Activated naive CD4-positive, alpha-beta T cell treated with anti-CD3 and anti-CD28 coated beads, Interleukin-2, amount 10 ng/mL, durations not matched to agents 7 days and 5 days (primary cell): ENCODE measurements around the gene PACRGL.

ENCODE experiments used
- CTCF ChIA-PET: fragments of 350-600 bp; sonication (Branson Sonifier 250); formaldehyde crosslinking; loops from one replicate; lab custom pipeline; 2021; ENCODE audit warnings: antibody characterized with exemption; lab: Charles Lee
- DNase-seq: peaks from one replicate; pipeline ENCODE4 v3.0.0-alpha.2; 2020
- H3K27ac Mint-ChIP-seq: one replicate; pipeline ENCODE4 v1.8.0; 2021; ENCODE audit warnings: mild to moderate bottlenecking, moderate library complexity, mixed read lengths
- H3K27me3 Mint-ChIP-seq: one replicate; pipeline ENCODE4 v1.8.0; 2021; ENCODE audit warnings: mild to moderate bottlenecking, mixed read lengths
- H3K36me3 Mint-ChIP-seq: one replicate; pipeline ENCODE4 v1.8.0; 2021; ENCODE audit warnings: mixed read lengths
- H3K4me1 Mint-ChIP-seq: one replicate; pipeline ENCODE4 v1.8.0; 2021; ENCODE audit warnings: mixed read lengths
- H3K4me3 Mint-ChIP-seq: one replicate; pipeline ENCODE4 v1.8.0; 2021; ENCODE audit warnings: mild to moderate bottlenecking, moderate library complexity, mixed read lengths
- H3K9me3 Mint-ChIP-seq: one replicate; pipeline ENCODE4 v1.8.0; 2021; ENCODE audit warnings: mixed read lengths

PACRGL gene

DNA sequence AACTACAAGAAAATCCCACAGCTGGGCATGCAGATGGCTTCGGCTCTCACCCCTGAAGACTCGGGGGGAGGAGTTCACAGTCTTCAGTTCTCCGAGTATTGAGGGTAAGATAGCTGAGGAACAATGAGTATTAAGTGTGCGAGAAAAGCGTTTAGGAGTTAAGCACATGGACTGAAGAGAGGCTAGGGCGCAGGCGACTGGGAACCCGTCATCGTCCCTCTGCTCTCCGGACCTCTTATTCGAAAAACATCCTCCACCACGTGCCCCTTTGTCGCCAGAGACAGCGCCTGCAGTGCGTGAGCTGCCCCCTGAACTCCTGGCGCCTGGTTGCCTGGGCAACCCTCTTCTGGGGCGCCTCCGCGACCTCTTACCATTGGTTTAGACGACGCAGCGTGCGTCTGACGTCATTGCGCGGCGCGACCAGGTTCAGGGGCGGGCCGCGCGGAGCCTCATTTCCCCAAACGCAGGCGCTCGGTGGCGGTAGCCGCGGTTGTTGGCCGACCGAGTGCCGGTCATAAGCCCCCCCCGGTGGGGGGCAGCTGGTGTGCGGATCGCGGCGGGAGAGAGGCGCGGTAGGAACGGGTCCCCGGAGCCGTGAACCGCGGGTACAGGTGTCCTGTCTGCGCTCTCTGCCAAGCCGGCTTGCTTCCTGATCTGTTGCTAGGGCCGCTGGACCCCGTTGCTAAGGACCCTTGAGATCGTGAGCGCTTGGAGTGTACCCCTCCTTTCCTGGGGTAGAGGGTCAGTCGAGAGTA lies at the start of gene PACRGL:
TSS of gene PACRGL (plus strand) at position 452 of the 755 bp plus-strand sequence. CDS start 4,024 bp downstream, outside the sequence.
- Mint-ChIP-seq H3K36me3 (no peaks in the 10 kb centered on the region), H3K27me3 (no peaks in the 10 kb centered on the region), H3K4me1 (peaks cover 27% of the 10 kb centered on the region), H3K9me3 (no peaks in the 10 kb centered on the region), H3K27ac (peak within 1 kb of the TSS; percentile 87), H3K4me3 (peak within 1 kb of the TSS; percentile 92)
- DNase-seq = peak; percentile 95
- CTCF ChIA-PET = interaction anchor here (1.2 to 1.5 kb wide), 2 partner anchors 15 to 16 kb away, joined by 3 to 4 read pairs; no protein-coding TSS in a partner anchor

DNA sequence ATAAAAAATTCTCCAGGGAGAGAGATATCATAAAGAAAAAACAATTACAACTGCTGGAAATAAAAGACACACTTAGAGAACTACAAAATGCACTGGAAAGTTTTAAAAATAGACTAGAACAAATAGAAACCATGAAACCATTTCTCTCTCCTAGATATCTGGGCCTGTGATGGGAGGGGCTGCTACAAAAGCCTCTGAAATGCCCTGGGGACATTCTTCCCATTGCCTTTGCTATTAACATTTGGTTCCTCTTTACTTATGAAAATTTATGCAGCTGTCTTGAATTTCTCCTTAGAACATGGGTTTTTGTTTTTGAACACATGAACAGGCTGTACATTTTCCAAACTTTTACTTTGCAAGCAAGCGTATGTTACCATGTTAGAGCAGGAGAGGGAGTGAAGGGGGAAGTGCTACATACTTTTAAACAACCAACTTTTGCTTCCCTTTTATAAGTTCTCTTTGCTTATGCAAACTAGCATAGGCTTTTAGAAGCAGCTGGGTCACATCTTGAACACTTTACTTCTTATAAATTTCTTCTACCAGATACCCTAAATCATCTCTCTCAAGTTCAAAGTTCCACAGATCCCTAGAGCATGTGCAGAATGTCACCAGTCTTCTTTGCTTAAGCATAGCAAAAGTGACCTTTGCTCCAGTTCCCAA lies 47.9 kb upstream of the PACRGL start:
- CTCF ChIA-PET = no interaction called here
- no peak overlapping the region for H3K4me3 Mint-ChIP-seq
- no peak for DNase-seq
- no peak overlapping the region for H3K27ac Mint-ChIP-seq
- H3K4me1 Mint-ChIP-seq = no peaks in the 10 kb centered on the region
- peaks cover 2% of the 10 kb centered on the region for H3K9me3 Mint-ChIP-seq
- no peaks in the 10 kb centered on the region for H3K36me3 Mint-ChIP-seq
- H3K27me3 Mint-ChIP-seq = no peaks in the 10 kb centered on the region

DNA sequence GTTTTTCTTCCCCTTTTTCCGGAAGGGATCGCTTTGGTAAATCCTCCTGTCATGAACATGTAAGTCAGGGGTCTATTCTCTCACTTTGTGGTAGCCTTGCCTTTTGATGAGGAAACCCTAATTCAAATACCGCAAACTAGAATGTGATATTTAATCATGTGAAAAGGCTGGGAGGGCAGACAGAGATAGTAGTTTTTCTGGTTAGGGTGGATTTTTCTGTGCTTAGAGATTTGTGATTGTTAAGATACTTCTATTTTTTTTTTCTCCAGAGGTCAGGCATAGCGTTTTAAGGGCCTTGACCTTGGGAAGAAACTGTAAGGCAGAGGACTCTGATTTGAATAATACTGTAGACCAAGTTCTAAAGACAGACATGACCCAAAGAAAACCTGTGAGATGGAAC lies 41.8 kb upstream of the PACRGL start:
- Mint-ChIP-seq H3K4me3 (no peak overlapping the region), H3K36me3 (no peaks in the 10 kb centered on the region), H3K4me1 (peaks cover 2% of the 10 kb centered on the region), H3K9me3 (no peaks in the 10 kb centered on the region), H3K27ac (no peak overlapping the region), H3K27me3 (no peaks in the 10 kb centered on the region)
- no peak for DNase-seq
- CTCF ChIA-PET = no interaction called here

DNA sequence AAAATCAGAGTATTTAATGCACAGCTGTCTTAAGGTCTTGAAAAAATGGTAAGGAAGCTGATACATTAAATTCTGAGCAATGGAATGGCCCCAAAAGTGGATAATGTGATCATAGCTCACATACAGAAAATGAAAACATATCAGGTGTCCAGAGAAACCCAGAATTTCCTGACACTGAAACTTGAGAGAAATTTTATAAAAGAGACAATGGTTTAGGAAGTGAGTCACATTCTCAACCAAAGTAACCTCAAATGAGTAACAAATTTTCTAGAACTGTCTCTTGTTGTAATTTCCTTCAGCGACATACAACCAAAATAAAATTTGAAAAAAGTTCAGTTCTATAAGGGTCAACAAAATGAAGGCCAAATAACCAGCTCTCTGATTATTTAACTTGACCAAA lies 37.4 kb upstream of the PACRGL start:
- DNase-seq = no peak
- Mint-ChIP-seq H3K27ac (no peak overlapping the region), H3K9me3 (no peaks in the 10 kb centered on the region), H3K36me3 (no peaks in the 10 kb centered on the region), H3K27me3 (no peaks in the 10 kb centered on the region), H3K4me3 (no peak overlapping the region), H3K4me1 (peaks cover 2% of the 10 kb centered on the region)
- CTCF ChIA-PET = no interaction called here

DNA sequence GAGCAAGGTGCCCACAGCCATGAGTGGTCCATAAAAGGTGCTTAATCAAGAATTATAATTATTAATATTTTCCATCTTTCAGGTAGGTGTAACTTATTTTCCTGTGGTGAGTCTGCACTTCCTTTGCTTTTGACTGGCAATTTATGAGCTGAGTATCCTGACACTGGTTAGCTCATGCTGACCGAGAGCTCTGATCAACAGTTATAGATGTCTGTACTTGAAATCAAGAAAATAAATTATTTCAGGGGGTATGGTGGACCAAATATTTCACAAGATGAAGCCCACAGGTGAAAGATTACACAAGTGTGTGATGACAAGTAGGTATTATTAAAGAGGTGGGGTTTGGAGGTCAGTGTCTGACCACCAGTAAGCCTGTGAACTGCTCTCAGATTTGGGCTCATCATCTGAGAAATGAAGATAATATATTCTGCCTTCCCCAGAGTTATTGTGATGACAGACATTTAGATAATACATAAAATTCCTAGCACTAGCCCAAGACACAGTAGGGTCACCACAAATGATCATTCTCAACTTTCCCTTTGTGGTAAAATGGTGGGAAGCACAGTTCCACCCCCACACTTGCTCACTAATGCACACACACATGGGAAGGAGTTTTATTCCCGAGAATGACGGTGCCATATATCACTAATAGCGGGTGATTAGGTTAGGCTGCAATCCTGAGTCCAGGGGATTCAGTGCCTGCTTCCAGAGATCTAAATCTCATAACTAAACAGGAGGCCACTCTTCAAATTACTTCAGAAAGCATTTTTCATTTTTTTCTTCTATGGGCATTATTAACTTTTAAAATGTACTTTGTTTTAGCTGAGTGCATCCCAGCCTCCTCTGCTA lies 34.0 kb upstream of the PACRGL start:
- Mint-ChIP-seq H3K4me3 (no peak overlapping the region), H3K9me3 (no peaks in the 10 kb centered on the region), H3K4me1 (peaks cover 2% of the 10 kb centered on the region), H3K27me3 (no peaks in the 10 kb centered on the region), H3K27ac (no peak overlapping the region), H3K36me3 (no peaks in the 10 kb centered on the region)
- CTCF ChIA-PET = no interaction called here
- DNase-seq = no peak

DNA sequence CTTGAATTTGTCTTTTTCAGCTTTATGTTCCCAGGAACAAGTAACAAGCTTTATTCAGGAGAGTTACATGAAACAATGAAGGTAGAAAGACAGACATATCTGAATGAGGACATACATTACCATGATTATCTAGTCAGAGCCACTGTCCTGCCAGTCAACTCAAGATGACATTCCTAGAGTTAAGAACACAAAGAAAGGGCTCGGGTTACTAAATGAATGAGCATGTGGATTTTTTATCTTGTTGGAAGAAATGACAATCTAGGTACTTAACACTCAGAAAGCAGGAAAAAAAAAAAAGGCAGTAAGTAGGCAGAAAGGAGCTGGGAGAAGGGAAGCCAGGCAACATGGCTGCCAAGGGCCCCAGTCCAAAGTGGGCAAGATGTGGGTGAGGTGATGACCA lies 28.0 kb upstream of the PACRGL start:
- Mint-ChIP-seq H3K9me3 (no peaks in the 10 kb centered on the region), H3K4me3 (no peak overlapping the region), H3K4me1 (no peaks in the 10 kb centered on the region), H3K27ac (no peak overlapping the region), H3K36me3 (no peaks in the 10 kb centered on the region), H3K27me3 (no peaks in the 10 kb centered on the region)
- DNase-seq = no peak
- CTCF ChIA-PET = no interaction called here

DNA sequence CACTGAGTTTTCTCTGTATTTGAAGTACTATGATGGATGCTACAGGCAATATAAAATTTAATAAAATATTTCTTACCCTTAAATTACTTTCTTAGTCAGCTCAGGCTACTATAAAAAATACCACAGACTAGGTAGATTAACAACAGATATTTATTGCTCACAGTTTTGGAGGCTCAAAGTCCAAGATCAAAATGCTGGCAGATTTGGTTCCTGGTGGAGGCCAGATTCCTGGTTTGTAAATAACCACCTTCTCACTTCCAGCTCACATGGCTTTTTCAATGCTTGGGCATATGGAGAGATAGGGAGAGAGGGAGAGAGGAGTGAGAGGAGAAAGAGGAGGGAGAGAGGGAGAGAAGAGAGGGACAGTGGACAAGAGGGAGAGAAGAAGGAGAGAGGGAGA lies 24.5 kb upstream of the PACRGL start:
- H3K4me1 Mint-ChIP-seq = no peaks in the 10 kb centered on the region
- no peaks in the 10 kb centered on the region for H3K27me3 Mint-ChIP-seq
- DNase-seq = no peak
- H3K9me3 Mint-ChIP-seq = no peaks in the 10 kb centered on the region
- CTCF ChIA-PET = no interaction called here
- no peak overlapping the region for H3K4me3 Mint-ChIP-seq
- H3K36me3 Mint-ChIP-seq = no peaks in the 10 kb centered on the region
- H3K27ac Mint-ChIP-seq = no peak overlapping the region

DNA sequence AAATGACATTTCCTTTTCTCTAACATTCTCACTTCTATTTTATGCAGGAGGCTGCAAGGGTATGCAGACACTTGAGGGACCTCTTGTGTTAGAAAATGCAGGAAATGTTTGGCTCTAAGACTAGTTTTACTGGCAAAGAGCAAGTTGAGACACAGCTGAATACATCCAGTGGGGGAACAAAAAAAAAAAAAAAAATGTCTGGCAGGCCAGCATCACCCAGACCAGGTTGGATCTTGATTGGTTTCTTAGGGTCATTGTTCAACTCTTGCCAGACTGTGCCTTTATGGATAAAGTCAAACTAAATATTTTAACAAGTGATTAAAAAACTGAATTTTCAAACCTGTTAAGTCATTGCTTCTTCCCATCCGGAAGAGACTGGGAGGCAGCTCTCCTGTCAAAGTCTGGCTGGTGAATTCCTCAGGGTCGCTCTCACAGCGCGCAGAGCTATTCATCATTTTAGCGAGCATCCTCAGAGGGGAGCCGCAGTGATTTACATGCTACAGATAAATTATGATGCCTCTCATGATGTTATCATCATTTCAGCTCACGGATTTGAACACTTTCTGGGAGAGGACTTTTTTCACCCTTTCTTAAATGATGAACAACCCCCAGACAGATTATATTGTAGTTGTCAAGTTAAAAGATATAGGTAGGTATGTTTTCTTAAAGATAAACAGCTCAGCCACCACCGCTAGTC lies 23.6 kb upstream of the PACRGL start:
- Mint-ChIP-seq H3K27me3 (no peaks in the 10 kb centered on the region), H3K36me3 (no peaks in the 10 kb centered on the region), H3K4me1 (no peaks in the 10 kb centered on the region), H3K4me3 (no peak overlapping the region), H3K27ac (no peak overlapping the region), H3K9me3 (no peaks in the 10 kb centered on the region)
- CTCF ChIA-PET = no interaction called here
- no peak for DNase-seq

DNA sequence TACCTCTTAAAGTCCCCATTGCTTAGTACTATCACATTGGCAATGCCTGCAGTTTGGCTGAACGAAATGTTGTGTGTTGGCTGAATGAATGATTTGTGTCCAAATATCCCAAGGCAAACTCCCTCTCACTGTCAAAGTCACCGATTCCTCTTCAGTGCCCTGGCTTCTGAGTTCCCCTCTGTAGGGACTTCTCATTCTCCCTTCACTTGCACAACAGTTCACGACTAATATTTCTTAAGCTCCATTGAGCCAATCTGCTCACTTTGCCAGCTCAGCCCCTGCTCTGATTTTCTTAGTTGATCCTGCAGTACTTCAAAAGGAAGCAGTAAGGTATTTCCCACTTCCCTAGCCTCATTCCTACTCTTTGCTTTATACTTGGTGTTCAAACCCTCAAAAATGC lies 21.9 kb upstream of the PACRGL start:
- CTCF ChIA-PET = no interaction called here
- no peak overlapping the region for H3K27ac Mint-ChIP-seq
- DNase-seq = no peak
- H3K36me3 Mint-ChIP-seq = no peaks in the 10 kb centered on the region
- H3K9me3 Mint-ChIP-seq = no peaks in the 10 kb centered on the region
- H3K27me3 Mint-ChIP-seq = no peaks in the 10 kb centered on the region
- no peak overlapping the region for H3K4me3 Mint-ChIP-seq
- H3K4me1 Mint-ChIP-seq = no peaks in the 10 kb centered on the region

DNA sequence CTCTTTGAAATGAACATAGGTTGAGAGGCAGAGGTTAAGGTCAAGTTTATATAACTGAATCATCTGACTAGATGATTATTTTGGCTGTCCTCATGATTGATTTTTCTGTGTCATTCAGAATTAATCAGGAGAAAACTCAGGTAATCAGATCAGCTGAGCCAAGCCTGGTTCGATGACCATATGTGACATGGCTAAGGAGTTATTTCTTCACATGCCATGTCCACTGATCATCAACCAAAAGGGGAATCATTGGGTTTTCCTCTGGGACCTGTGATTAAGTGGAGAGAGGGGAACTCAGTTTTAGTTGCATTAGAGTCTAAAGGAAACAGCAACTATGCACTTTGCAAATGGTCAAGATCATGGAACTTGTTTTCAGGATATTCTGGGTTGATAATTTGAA lies 20.3 kb upstream of the PACRGL start:
- CTCF ChIA-PET = no interaction called here
- Mint-ChIP-seq H3K4me1 (no peaks in the 10 kb centered on the region), H3K27ac (no peak overlapping the region), H3K9me3 (no peaks in the 10 kb centered on the region), H3K36me3 (no peaks in the 10 kb centered on the region), H3K4me3 (no peak overlapping the region), H3K27me3 (no peaks in the 10 kb centered on the region)
- DNase-seq = no peak

DNA sequence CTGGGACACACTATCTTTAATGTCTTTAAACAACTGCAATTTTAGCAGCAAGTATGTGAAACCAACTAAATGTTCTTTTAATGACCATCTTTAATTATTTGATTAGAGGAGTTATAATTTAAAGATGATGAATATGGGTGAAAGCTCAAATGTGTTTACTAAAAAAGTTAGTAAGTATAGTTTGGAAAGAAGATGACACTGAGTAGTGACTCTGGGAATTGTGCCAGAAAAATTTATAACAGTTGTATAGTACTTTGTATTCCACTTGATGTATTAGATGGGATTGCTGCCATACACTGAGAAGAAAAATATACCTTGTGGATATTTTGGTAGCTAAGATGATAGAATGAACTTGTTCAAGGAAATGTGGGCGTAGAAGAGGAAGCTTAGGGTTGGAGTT lies 19.5 kb upstream of the PACRGL start:
- Mint-ChIP-seq H3K4me3 (no peak overlapping the region), H3K27me3 (no peaks in the 10 kb centered on the region), H3K36me3 (no peaks in the 10 kb centered on the region), H3K4me1 (no peaks in the 10 kb centered on the region), H3K9me3 (no peaks in the 10 kb centered on the region), H3K27ac (no peak overlapping the region)
- CTCF ChIA-PET = no interaction called here
- DNase-seq = no peak

DNA sequence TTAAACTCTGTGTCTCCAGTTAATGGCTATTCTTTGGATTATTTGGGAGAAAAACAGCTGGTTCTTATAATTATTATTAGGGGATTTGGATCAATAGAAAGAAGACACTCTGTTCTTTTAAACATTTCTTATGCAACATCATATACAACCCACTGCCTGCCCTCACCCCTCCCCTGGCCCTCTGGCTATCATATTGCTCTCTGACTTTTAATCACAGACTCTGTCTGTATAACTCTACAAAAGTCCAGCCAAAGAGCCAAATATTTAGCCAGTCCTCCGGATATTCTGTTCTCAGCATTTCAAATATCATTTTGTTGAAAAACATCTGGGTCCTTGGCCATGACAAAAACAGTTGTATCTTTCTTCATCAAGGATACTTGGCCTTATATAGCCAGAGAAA lies 19.0 kb upstream of the PACRGL start:
- Mint-ChIP-seq H3K4me3 (no peak overlapping the region), H3K9me3 (no peaks in the 10 kb centered on the region), H3K4me1 (no peaks in the 10 kb centered on the region), H3K36me3 (no peaks in the 10 kb centered on the region), H3K27me3 (no peaks in the 10 kb centered on the region), H3K27ac (no peak overlapping the region)
- CTCF ChIA-PET = no interaction called here
- DNase-seq = no peak

DNA sequence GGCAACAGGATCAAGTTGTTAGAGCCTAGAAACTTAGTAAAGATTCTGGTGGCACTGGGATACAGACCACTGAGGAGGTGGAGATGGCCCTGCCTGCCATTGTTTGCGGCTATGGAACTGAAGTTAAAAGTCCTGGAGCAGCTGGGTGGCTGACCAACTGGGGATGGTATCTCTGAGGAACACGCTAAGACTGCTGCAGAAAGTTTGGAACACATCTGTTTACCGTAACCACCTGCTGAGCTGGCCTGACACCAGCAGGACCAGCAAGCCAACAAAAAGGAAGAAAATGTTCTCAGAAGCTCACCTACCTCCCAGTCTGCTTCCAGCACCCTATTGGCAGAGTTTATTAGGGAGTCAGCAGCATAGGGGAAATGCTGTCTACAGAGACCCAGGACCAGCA lies 17.4 kb upstream of the PACRGL start:
- CTCF ChIA-PET = interaction anchor here (1.2 to 1.4 kb wide), 4 partner anchors 47 to 288 kb away, joined by 3 to 4 read pairs (median 4); no protein-coding TSS in a partner anchor
- H3K4me1 Mint-ChIP-seq = no peaks in the 10 kb centered on the region
- H3K9me3 Mint-ChIP-seq = no peaks in the 10 kb centered on the region
- H3K36me3 Mint-ChIP-seq = no peaks in the 10 kb centered on the region
- no peaks in the 10 kb centered on the region for H3K27me3 Mint-ChIP-seq
- H3K27ac Mint-ChIP-seq = no peak overlapping the region
- H3K4me3 Mint-ChIP-seq = no peak overlapping the region
- DNase-seq = no peak

DNA sequence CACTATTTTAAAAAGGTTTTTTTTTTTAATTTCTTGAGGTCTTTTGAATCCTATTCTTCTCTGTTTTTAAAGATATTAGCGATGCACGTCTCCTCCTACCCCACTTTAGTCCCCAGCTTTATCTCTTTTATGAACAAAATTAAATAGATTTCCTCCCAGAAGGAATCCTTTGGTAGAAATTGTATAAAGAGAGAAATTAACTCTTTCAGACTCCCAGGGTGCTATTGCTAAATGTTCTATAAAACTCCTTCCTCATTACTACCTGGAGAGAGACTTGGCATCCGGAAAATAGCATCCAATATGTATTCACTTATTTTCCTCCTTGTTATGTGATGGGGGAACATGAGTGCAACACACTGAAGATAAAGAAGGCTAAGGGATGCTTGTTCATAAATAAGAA lies 16.5 kb upstream of the PACRGL start:
- no peak overlapping the region for H3K4me3 Mint-ChIP-seq
- no peaks in the 10 kb centered on the region for H3K9me3 Mint-ChIP-seq

More for the DNA sequence above, 16.5 kb upstream of the PACRGL start:
- no peaks in the 10 kb centered on the region for H3K27me3 Mint-ChIP-seq
- H3K4me1 Mint-ChIP-seq = no peaks in the 10 kb centered on the region
- H3K27ac Mint-ChIP-seq = no peak overlapping the region
- CTCF ChIA-PET = interaction anchor here (0.9 to 1.2 kb wide), 2 partner anchors 16 to 262 kb away, joined by 3 to 4 read pairs; no protein-coding TSS in a partner anchor
- no peaks in the 10 kb centered on the region for H3K36me3 Mint-ChIP-seq
- no peak for DNase-seq
